ENCODE data around the gene GRK5. TPM values are rescaled to one million over a fixed set of nuclear protein-coding genes. Genes with fewer than 3 reads are reported as not detected.

The GRK5 gene
- total RNA-seq, 1 experiment from 2014 or later: 2.3 TPM

DNA sequence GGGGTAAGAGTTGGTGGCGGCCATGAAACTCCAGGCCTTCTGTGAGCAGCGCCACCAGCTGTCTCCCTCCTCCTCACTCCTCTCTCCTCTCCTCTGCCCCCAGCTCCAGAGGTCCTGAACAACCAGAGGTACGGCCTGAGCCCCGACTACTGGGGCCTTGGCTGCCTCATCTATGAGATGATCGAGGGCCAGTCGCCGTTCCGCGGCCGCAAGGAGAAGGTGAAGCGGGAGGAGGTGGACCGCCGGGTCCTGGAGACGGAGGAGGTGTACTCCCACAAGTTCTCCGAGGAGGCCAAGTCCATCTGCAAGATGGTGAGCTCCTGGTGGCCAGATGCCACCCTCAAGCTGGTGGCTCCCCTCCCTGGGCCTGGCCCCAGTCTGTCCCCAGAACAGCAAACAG is 236.1 kb downstream of the GRK5 start (continued):
- TF ChIP-seq, protein P1, sequence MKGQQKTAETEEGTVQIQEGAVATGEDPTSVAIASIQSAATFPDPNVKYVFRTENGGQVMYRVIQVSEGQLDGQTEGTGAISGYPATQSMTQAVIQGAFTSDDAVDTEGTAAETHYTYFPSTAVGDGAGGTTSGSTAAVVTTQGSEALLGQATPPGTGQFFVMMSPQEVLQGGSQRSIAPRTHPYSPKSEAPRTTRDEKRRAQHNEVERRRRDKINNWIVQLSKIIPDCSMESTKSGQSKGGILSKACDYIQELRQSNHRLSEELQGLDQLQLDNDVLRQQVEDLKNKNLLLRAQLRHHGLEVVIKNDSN (CRISPR knock-in tag; IDR thresholded peaks at IDR 0.05): no peak
- TF ChIP-seq CREB1 (CRISPR knock-in tag; IDR thresholded peaks at IDR 0.05) (no peak), KAT7 (CRISPR knock-in tag; IDR thresholded peaks at IDR 0.05; ENCODE audit: borderline replicate concordance) (no peak)
- TF ChIP-seq, protein P2, sequence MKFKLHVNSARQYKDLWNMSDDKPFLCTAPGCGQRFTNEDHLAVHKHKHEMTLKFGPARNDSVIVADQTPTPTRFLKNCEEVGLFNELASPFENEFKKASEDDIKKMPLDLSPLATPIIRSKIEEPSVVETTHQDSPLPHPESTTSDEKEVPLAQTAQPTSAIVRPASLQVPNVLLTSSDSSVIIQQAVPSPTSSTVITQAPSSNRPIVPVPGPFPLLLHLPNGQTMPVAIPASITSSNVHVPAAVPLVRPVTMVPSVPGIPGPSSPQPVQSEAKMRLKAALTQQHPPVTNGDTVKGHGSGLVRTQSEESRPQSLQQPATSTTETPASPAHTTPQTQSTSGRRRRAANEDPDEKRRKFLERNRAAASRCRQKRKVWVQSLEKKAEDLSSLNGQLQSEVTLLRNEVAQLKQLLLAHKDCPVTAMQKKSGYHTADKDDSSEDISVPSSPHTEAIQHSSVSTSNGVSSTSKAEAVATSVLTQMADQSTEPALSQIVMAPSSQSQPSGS (CRISPR knock-in tag; IDR thresholded peaks at IDR 0.05; ENCODE audit: borderline replicate concordance, low read depth): no peak

DNA sequence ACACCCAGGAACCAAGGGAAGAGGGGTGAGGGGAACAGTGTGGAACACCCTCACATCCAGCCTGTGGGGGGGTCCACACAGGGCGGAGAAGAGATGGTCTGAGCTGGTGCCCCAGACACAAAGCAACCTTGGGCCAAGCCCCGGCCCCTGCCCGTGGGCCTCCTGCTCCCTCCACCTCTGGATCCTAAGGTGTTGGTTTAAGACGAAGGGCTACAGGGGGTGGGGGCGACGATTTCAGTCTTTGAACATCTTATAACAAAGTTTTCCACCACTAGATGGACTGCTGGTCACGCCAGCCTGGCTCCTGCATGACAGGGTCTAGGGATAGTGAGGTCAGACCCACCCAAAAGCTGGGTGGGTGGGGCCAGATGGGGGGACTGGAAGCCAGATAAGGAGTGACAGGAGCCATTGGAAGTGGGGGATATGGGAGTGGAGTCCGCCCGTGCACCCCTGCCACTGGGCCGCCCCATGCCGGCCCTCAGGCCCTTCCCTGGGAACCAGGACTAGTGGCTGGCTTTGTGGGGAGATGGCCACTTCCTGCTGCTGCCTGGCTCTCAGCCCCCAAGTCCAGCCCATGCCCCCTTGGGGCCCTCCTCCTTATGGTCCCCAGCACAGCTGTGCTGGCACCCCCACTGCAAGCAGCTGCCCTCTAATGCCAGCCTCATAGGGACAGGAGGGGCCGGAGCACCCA is 236.7 kb downstream of the GRK5 start:
- TF ChIP-seq ZNF138 (CRISPR knock-in tag; conservative IDR thresholded peaks at IDR 0.05) (no peak), ZNF232 (CRISPR knock-in tag; IDR thresholded peaks at IDR 0.05) (no peak), ATF1 (CRISPR knock-in tag; IDR thresholded peaks at IDR 0.05) (no peak), ZNF396 (CRISPR knock-in tag; IDR thresholded peaks at IDR 0.05; ENCODE audit: borderline replicate concordance) (no peak)
- TF ChIP-seq, protein P3, sequence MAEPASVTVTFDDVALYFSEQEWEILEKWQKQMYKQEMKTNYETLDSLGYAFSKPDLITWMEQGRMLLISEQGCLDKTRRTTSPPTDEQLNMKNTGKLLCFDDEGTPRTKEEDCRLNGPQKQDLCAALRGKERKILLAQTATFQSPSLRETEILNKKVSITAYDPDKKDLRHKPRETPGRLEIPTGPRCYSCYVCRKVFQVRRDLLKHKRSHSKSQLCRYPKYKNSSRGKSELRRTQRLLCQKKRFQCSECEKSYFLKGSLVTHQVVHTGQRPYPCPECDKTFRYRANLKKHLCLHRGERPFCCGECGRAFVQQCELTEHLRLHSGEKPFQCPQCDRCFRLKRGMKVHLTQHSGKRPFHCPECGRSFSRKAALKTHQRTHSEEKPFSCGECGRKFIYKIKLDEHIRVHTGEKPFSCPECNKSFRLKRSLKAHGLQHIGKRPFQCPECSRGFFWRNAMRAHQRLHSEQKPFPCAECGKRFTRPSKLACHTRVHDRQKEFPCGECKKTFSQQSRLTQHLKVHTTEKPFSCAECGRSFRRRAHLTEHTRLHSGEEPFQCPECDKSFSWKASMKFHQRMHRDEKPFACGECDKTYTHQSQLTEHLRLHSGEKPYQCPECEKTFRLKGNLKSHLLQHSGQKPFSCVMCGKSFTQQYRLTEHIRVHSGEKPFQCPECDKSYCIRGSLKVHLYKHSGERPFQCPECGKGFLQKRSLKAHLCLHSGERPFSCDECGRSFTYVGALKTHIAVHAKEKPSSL (CRISPR knock-in tag; conservative IDR thresholded peaks at IDR 0.05): no peak
- TF ChIP-seq, protein P4, sequence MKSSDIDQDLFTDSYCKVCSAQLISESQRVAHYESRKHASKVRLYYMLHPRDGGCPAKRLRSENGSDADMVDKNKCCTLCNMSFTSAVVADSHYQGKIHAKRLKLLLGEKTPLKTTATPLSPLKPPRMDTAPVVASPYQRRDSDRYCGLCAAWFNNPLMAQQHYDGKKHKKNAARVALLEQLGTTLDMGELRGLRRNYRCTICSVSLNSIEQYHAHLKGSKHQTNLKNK (CRISPR knock-in tag; IDR thresholded peaks at IDR 0.05): no peak
- TF ChIP-seq, protein P5, sequence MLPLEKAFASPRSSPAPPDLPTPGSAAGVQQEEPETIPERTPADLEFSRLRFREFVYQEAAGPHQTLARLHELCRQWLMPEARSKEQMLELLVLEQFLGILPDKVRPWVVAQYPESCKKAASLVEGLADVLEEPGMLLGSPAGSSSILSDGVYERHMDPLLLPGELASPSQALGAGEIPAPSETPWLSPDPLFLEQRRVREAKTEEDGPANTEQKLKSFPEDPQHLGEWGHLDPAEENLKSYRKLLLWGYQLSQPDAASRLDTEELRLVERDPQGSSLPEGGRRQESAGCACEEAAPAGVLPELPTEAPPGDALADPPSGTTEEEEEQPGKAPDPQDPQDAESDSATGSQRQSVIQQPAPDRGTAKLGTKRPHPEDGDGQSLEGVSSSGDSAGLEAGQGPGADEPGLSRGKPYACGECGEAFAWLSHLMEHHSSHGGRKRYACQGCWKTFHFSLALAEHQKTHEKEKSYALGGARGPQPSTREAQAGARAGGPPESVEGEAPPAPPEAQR (CRISPR knock-in tag; IDR thresholded peaks at IDR 0.05): no peak
- TF ChIP-seq, protein P6, sequence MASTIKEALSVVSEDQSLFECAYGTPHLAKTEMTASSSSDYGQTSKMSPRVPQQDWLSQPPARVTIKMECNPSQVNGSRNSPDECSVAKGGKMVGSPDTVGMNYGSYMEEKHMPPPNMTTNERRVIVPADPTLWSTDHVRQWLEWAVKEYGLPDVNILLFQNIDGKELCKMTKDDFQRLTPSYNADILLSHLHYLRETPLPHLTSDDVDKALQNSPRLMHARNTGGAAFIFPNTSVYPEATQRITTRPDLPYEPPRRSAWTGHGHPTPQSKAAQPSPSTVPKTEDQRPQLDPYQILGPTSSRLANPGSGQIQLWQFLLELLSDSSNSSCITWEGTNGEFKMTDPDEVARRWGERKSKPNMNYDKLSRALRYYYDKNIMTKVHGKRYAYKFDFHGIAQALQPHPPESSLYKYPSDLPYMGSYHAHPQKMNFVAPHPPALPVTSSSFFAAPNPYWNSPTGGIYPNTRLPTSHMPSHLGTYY (CRISPR knock-in tag; IDR thresholded peaks at IDR 0.05): no peak
- Mint-ChIP-seq H3K9me3 (peaks cover 4% of the 10 kb centered on the region), H3K36me3 (no peaks in the 10 kb centered on the region), H3K4me3 (no peak overlapping the region), H3K27ac (no peak overlapping the region), H3K27me3 (ENCODE audit: low read depth) (no peaks in the 10 kb centered on the region; the same call in 1 of the 2 replicates), H3K4me1 (peaks cover 11% of the 10 kb centered on the region)
- no peak for DNase-seq (ENCODE audit: low spot score)
- ChIA-PET CTCF (interaction anchor here (0.5 to 6.5 kb wide), 12 partner anchors 19 to 415 kb away, joined by 3 to 95 read pairs (median 7); partner anchors contain the start of genes GRK5 and NANOS1), POLR2A (no interaction called here)
- ATAC-seq: no peak

DNA sequence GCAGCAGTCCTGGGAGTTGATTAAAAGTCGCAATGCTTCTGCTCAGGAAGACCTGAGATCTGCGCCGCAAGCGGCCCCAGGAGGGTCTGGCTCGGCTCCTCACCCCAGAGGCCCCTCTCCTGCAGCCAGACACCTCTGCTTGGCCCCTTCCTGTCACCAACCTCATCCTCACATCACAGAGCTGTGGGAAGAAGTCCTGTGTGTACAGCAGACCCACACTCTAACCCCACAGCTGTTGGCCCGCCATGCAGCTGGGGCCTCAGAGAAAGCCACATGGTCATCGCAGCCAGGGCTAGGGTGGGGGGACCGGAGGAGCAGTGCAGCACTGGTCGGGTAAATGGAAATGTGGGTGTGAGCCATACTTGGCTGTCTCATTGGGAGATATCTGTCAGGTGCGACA is 237.5 kb downstream of the GRK5 start:
- ATAC-seq (no peak), DNase-seq (ENCODE audit: low spot score) (no peak)
- TF ChIP-seq ZNF423 (CRISPR knock-in tag; IDR thresholded peaks at IDR 0.05): no peak
- no peak for TF ChIP-seq NR1H2 (CRISPR knock-in tag; IDR thresholded peaks at IDR 0.05)
- TF ChIP-seq ZNF232 (CRISPR knock-in tag; IDR thresholded peaks at IDR 0.05): no peak
- TF ChIP-seq ELF4 (CRISPR knock-in tag; IDR thresholded peaks at IDR 0.05; ENCODE audit: low read depth): no peak
- TF ChIP-seq, protein P7, sequence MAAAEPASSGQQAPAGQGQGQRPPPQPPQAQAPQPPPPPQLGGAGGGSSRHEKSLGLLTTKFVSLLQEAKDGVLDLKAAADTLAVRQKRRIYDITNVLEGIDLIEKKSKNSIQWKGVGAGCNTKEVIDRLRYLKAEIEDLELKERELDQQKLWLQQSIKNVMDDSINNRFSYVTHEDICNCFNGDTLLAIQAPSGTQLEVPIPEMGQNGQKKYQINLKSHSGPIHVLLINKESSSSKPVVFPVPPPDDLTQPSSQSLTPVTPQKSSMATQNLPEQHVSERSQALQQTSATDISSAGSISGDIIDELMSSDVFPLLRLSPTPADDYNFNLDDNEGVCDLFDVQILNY (CRISPR knock-in tag; IDR thresholded peaks at IDR 0.05): no peak
- TF ChIP-seq, protein P8, sequence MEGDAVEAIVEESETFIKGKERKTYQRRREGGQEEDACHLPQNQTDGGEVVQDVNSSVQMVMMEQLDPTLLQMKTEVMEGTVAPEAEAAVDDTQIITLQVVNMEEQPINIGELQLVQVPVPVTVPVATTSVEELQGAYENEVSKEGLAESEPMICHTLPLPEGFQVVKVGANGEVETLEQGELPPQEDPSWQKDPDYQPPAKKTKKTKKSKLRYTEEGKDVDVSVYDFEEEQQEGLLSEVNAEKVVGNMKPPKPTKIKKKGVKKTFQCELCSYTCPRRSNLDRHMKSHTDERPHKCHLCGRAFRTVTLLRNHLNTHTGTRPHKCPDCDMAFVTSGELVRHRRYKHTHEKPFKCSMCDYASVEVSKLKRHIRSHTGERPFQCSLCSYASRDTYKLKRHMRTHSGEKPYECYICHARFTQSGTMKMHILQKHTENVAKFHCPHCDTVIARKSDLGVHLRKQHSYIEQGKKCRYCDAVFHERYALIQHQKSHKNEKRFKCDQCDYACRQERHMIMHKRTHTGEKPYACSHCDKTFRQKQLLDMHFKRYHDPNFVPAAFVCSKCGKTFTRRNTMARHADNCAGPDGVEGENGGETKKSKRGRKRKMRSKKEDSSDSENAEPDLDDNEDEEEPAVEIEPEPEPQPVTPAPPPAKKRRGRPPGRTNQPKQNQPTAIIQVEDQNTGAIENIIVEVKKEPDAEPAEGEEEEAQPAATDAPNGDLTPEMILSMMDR (IDR thresholded peaks at IDR 0.05): no peak
- Mint-ChIP-seq H3K4me3 (no peak overlapping the region; the same call in 1 of the 2 replicates), H3K9me3 (no peaks in the 10 kb centered on the region), H3K27ac (no peak overlapping the region), H3K36me3 (no peaks in the 10 kb centered on the region), H3K4me1 (peaks cover 11% of the 10 kb centered on the region), H3K27me3 (ENCODE audit: low read depth) (no peaks in the 10 kb centered on the region; the same call in 1 of the 2 replicates)
- CTCF ChIA-PET: interaction anchor here (0.5 to 6.5 kb wide), 46 partner anchors 9 to 436 kb away, joined by 3 to 95 read pairs (median 4); partner anchors contain the start of genes BAG3, GRK5 and NANOS1
- POLR2A ChIA-PET: no interaction called here
